Breast epithelium (tissue), 4 donors: ENCODE results near the gene BTBD10. TPM values are rescaled to one million over a fixed set of nuclear protein-coding genes. Genes with fewer than 3 reads are reported as not detected.

Source experiments
- DNase-seq, 2 donors: peaks; one replicate each; pipeline ENCODE4 v3.0.0-alpha.2; 2019; ENCODE audit warnings: low spot score in 2 of 2
- H3K27ac ChIP-seq, 2 donors: fragments of 200-600 bp; sonication (generic) in 1 of 2; one replicate each; pipeline ENCODE4 v1.5.1; 2016 to 2019; ENCODE audit warnings: mild to moderate bottlenecking in 1 of 2
- H3K27me3 ChIP-seq, 2 donors: fragments of 200-600 bp; sonication (generic) in 1 of 2; one replicate each; pipeline versions ENCODE4 v1.5.1 to v1.6.0; 2017 to 2019; ENCODE audit warnings: control low read depth in 1 of 2, mild to moderate bottlenecking in 1 of 2
- H3K36me3 ChIP-seq: fragments of 200-600 bp; one replicate; pipeline ENCODE4 v1.5.1; 2019
- H3K4me1 ChIP-seq, 2 donors: fragments of 200-600 bp; sonication (generic); one replicate each; pipeline ENCODE4 v1.5.1; 2016 to 2019; ENCODE audit warnings: control low read depth in 1 of 2
- H3K4me3 ChIP-seq, 3 donors: fragments of 200-600 bp; sonication (generic); 1 replicate in 2 of 3; 2 replicates in 1 of 3; pipeline ENCODE4 v1.5.1; 2016 to 2019; ENCODE audit warnings: mild to moderate bottlenecking in 3 of 3, moderate library complexity in 2 of 3
- H3K9me3 ChIP-seq, 2 donors: fragments of 200-600 bp; sonication (generic) in 1 of 2; one replicate each; pipeline ENCODE4 v1.5.1; 2016 to 2019; ENCODE audit warnings: control low read depth in 1 of 2
- CTCF ChIP-seq, 3 donors: fragments of 450-650 bp; IDR thresholded peaks; one replicate each; pipeline ENCODE4 v1.5.1; 2016 to 2017; ENCODE audit warnings: antibody characterized with exemption in 3 of 3, mild to moderate bottlenecking in 3 of 3, moderate library complexity in 3 of 3
- POLR2A ChIP-seq: fragments of 450-650 bp; IDR thresholded peaks from one replicate; pipeline ENCODE4 v1.6.1; 2016; ENCODE audit warnings: antibody characterized with exemption, mild to moderate bottlenecking, moderate library complexity
- POLR2AphosphoS5 ChIP-seq, 3 donors: sonication (generic); formaldehyde crosslinking; IDR thresholded peaks; one replicate each; pipeline ENCODE4 v1.6.1; 2017; ENCODE audit warnings: antibody characterized with exemption in 3 of 3
- intact Hi-C: fragments of 100-400 bp; cut with DNase I; formaldehyde crosslinking; loops from one replicate; pipeline ENCODE4 v1.15.1; 2023; ENCODE audit warnings: low total_unique reads
- total RNA-seq, 3 donors: library from RNA; depleted of rRNA; stranded (reverse); fragments of >200 nt; gene quantifications; one replicate each; pipeline ENCODE4 v1.1.0, GENCODE V29; 2016

Gene BTBD10
- total RNA-seq, 3 donors from 2014 or later: 29.3 to 40.4 (median 32.1) TPM

DNA sequence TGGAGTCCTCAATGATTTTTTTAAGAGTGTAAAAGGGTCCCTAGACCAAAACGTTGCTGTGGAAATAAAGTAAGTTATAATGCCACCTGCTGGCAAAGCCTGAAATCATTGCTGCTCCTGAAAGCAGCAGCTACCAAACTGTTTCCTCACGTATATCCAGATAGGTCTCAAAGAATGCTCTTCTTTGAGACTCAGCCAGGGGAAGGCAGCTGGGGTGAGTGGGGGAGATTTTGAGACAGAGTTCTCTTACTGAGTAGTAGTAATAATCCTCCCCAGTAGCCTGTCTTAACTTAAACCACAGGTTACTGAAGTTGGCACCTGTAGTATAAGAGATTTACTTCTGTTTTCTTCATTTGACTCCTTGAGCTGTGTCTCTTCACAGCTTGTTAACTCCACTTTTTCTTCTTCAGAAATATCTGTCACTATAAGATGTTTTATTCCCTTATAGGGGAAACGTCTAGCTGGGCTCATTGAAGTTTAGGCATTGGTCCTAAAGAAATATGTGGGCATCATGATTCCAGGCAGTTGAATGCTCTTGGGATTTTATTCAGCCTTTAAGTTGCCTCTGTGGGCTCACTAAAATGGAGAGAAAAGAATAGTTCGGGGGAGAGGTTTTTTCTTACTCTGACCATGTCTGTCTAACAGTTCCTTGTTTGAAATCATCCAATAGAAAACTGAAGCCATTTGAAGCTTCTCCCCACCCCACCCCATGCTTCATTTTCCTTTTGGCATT is 77.9 kb downstream of the BTBD10 start:
- TF ChIP-seq POLR2AphosphoS5 (IDR thresholded peaks at IDR 0.05) (no peak), CTCF (IDR thresholded peaks at IDR 0.05) (peak; percentile 17 to 26 (median 22))
- Histone ChIP-seq H3K9me3 (no peaks in the 10 kb centered on the region), H3K36me3 (no peaks in the 10 kb centered on the region), H3K4me3 (no peak overlapping the region), H3K27ac (no peak overlapping the region), H3K27me3 (no peaks in the 10 kb centered on the region), H3K4me1 (no peaks in the 10 kb centered on the region)
- no peak for DNase-seq
- intact Hi-C loops: no loop called here

- Histone ChIP-seq H3K4me1 (no peaks in the 10 kb centered on the region), H3K27ac (no peak overlapping the region), H3K4me3 (no peak overlapping the region), H3K27me3 (no peaks in the 10 kb centered on the region), H3K9me3 (no peaks in the 10 kb centered on the region), H3K36me3 (no peaks in the 10 kb centered on the region)
- intact Hi-C loops: no loop called here
- TF ChIP-seq CTCF (IDR thresholded peaks at IDR 0.05) (no peak), POLR2AphosphoS5 (IDR thresholded peaks at IDR 0.05) (no peak), POLR2A (no peak)
- DNase-seq: no peak
These were observed 80.3 kb downstream of the BTBD10 start for GRCh38 chr11:13382751-13383150.

DNA sequence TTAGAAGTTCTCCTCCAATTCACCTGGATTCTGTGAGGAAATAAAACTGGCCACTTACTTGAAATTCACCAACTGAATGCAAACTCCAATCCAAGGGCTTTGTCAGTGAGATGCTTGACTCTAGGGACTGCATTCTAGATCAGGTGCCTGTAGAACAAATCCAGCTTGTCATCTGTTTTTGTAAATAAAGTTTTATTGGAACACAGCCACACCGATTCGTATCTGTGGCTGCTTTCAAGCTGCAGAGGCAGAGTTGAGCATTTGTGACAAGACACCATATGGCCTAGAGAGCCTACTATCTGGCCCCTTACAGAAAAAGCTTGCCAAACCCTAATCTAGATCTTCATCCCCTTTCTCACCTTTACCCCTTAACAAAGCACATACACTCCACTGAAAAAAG is 82.3 kb downstream of the BTBD10 start:
- intact Hi-C loops: no loop called here
- no peaks in the 10 kb centered on the region for H3K27me3 ChIP-seq
- H3K9me3 ChIP-seq: no peaks in the 10 kb centered on the region
- peaks cover 9% of the 10 kb centered on the region for H3K36me3 ChIP-seq
- H3K4me3 ChIP-seq: no peak overlapping the region
- no peak for DNase-seq
- TF ChIP-seq CTCF (IDR thresholded peaks at IDR 0.05) (no peak), POLR2A (no peak), POLR2AphosphoS5 (IDR thresholded peaks at IDR 0.05) (no peak)
- no peak overlapping the region for H3K27ac ChIP-seq
- H3K4me1 ChIP-seq: no peaks in the 10 kb centered on the region

GRCh38 chr11:13378316-13378715 is 84.7 kb downstream of the BTBD10 start:
- no peaks in the 10 kb centered on the region for H3K27me3 ChIP-seq
- TF ChIP-seq POLR2AphosphoS5 (IDR thresholded peaks at IDR 0.05): no peak
- TF ChIP-seq CTCF (IDR thresholded peaks at IDR 0.05): no peak
- no peak for TF ChIP-seq POLR2A
- H3K27ac ChIP-seq: no peak overlapping the region
- H3K4me3 ChIP-seq: no peak overlapping the region
- no peak for DNase-seq
- H3K4me1 ChIP-seq: no peaks in the 10 kb centered on the region
- no peaks in the 10 kb centered on the region for H3K9me3 ChIP-seq
- peaks cover 13% of the 10 kb centered on the region for H3K36me3 ChIP-seq
- intact Hi-C loops: no loop called here

- no peaks in the 10 kb centered on the region for H3K4me1 ChIP-seq
- TF ChIP-seq CTCF (IDR thresholded peaks at IDR 0.05): no peak
- no peak for TF ChIP-seq POLR2A
- no peak for TF ChIP-seq POLR2AphosphoS5 (IDR thresholded peaks at IDR 0.05)
- intact Hi-C loops: no loop called here
- no peaks in the 10 kb centered on the region for H3K27me3 ChIP-seq
- H3K36me3 ChIP-seq: peaks cover 13% of the 10 kb centered on the region
- no peaks in the 10 kb centered on the region for H3K9me3 ChIP-seq
- H3K4me3 ChIP-seq: no peak overlapping the region
- no peak overlapping the region for H3K27ac ChIP-seq
- DNase-seq: no peak
These were observed 86.2 kb downstream of the BTBD10 start for GRCh38 chr11:13376838-13377237.
